Mucosa of descending colon (tissue), 3 donors: ENCODE results near the gene IFT74. TPM values are rescaled to one million over a fixed set of nuclear protein-coding genes. Genes with fewer than 3 reads are reported as not detected.

Source experiments
- ATAC-seq: fragments of 200-7000 bp; cut with Tn5 transposase; one replicate; pipeline ENCODE4 v1.9.1; 2020; ENCODE audit warnings: mild to moderate bottlenecking, moderate library complexity
- DNase-seq, 3 donors: peaks; one replicate each; pipeline ENCODE4 v3.0.0-alpha.2; 2020
- H3K36me3 ChIP-seq: fragments of 200-600 bp; one replicate; pipeline ENCODE4 v1.8.0; 2021; ENCODE audit warnings: low read depth, mild to moderate bottlenecking
- H3K4me1 ChIP-seq: fragments of 200-600 bp; one replicate; pipeline ENCODE4 v1.8.0; 2021; ENCODE audit warnings: low read depth, mild to moderate bottlenecking
- H3K4me3 ChIP-seq: fragments of 200-600 bp; one replicate; pipeline ENCODE4 v1.8.0; 2021; ENCODE audit warnings: mild to moderate bottlenecking
- H3K9me3 ChIP-seq: fragments of 200-600 bp; one replicate; pipeline ENCODE4 v1.8.0; 2021; ENCODE audit warnings: mild to moderate bottlenecking
- CTCF ChIP-seq: fragments of 200-600 bp; IDR thresholded peaks from one replicate; pipeline ENCODE4 v1.8.0; 2022; ENCODE audit warnings: antibody characterized with exemption, mild to moderate bottlenecking
- intact Hi-C, 2 donors: fragments of 100-400 bp; cut with DNase I in 1 of 2; cut with micrococcal nuclease in 1 of 2; formaldehyde crosslinking; loops; one replicate each; pipeline versions ENCODE4 v1.11.0 to v1.11.1; 2022; cut with DNase I, micrococcal nuclease
- total RNA-seq, 3 donors: library from RNA; stranded (reverse); fragmentation: NEBNext Ultra II Directional in 2 of 3; extraction: Animal tissue kit (Norgen Biotek cat#: 25700) in 2 of 3; gene quantifications; one replicate each; pipeline versions ENCODE4 v1.2.1 to v1.2.4, GENCODE V29; 2021 to 2023
- donor health status: DM: no; HTN: no; CAD: no; lungs with moderate emphysema.
- donor health status: DM: no; HTN: no; CAD: no.
- donor health status: DM: no; HTN: yes; CAD: no.

The IFT74 gene
- total RNA-seq, 3 donors from 2014 or later: 16.6 to 18.2 (median 17.3) TPM

GRCh38 chr9:26954050-26954508, 2.1 kb upstream of the IFT74 start:
- ATAC-seq: no peak
- DNase-seq: no peak
- TF ChIP-seq CTCF: no peak
- H3K4me3 ChIP-seq: no peak overlapping the region
- intact Hi-C loops: no loop called here
- H3K36me3 ChIP-seq: no peaks in the 10 kb centered on the region
- H3K4me1 ChIP-seq: peaks cover 3% of the 10 kb centered on the region
- no peaks in the 10 kb centered on the region for H3K9me3 ChIP-seq

GRCh38 chr9:26955222-26955903, 849 bp upstream of the IFT74 start:
- Histone ChIP-seq H3K9me3 (no peaks in the 10 kb centered on the region), H3K4me3 (peak overlapping the region; percentile 20), H3K4me1 (peaks cover 3% of the 10 kb centered on the region), H3K36me3 (no peaks in the 10 kb centered on the region)
- ATAC-seq (peak; percentile 69), DNase-seq (peak in 1 of 3 donors; percentile 50)
- intact Hi-C loops: no loop called here
- TF ChIP-seq CTCF: no peak

- no peaks in the 10 kb centered on the region for H3K9me3 ChIP-seq
- peak overlapping the region; percentile 20 for H3K4me3 ChIP-seq
- peaks cover 3% of the 10 kb centered on the region for H3K4me1 ChIP-seq
- DNase-seq (no peak), ATAC-seq (no peak)
- no peaks in the 10 kb centered on the region for H3K36me3 ChIP-seq
- TF ChIP-seq CTCF: no peak
- intact Hi-C loops: no loop called here
These were observed 635 bp downstream of the IFT74 start for GRCh38 chr9:26956860-26957233.

- H3K36me3 ChIP-seq: no peaks in the 10 kb centered on the region
- TF ChIP-seq CTCF: no peak
- H3K9me3 ChIP-seq: no peaks in the 10 kb centered on the region
- no peak for ATAC-seq
- no peak for DNase-seq
- intact Hi-C loops: no loop called here
- H3K4me1 ChIP-seq: no peaks in the 10 kb centered on the region
- H3K4me3 ChIP-seq: no peak overlapping the region
These were observed 15.5 kb downstream of the IFT74 start for GRCh38 chr9:26971721-26972120.

- ATAC-seq: no peak
- no peak for TF ChIP-seq CTCF
- H3K9me3 ChIP-seq: no peaks in the 10 kb centered on the region
- intact Hi-C loops: no loop called here
- H3K36me3 ChIP-seq: no peaks in the 10 kb centered on the region
- no peaks in the 10 kb centered on the region for H3K4me1 ChIP-seq
- H3K4me3 ChIP-seq: no peak overlapping the region
- DNase-seq: no peak
These were observed 17.8 kb downstream of the IFT74 start for GRCh38 chr9:26973989-26974388.
